HCT116 (cell line): ENCODE measurements around the gene SUSD4. TPM values are rescaled to one million over a fixed set of nuclear protein-coding genes. Genes with fewer than 3 reads are reported as not detected.

Experiments
- ATAC-seq: fragments of 200-7000 bp; cut with Tn5 transposase; 2 replicates; pipeline ENCODE4 v1.9.1; 2020; ENCODE audit warnings: mild to moderate bottlenecking, moderate library complexity
- BruUV-seq: library from RNA; stranded (reverse); fragments of 400-500 nt; replicated peaks from 2 replicates; lab custom pipeline; 2021; lab: Mats Ljungman, UMichigan
- CTCF ChIA-PET: fragments of 300-600 bp; sonication (Branson Sonifier 250); formaldehyde crosslinking; loops from one replicate; lab custom pipeline; 2021; ENCODE audit warnings: antibody characterized with exemption; lab: Charles Lee
- POLR2A ChIA-PET: fragments of 300-600, 350-600 bp; sonication (Branson Sonifier 250); formaldehyde crosslinking; loops from one replicate; lab custom pipeline; 2021; ENCODE audit warnings: antibody characterized with exemption; lab: Charles Lee
- RAD21 ChIA-PET, 2 experiments: fragments of 300-600 bp; sonication (Branson Sonifier 250); formaldehyde crosslinking; loops; one replicate each; lab custom pipeline; 2023; ENCODE audit warnings: low total read pairs in 2 of 2; ENCODE audit not compliant: uncharacterized antibody in 2 of 2, unreplicated experiment in 2 of 2, low non-redundant PET in 1 of 2; lab: Charles Lee
- DNase-seq: peaks from one replicate; pipeline ENCODE4 v3.0.0-alpha.2; 2010; ENCODE audit warnings: low read depth, low spot score
- H2AFZ ChIP-seq: fragments of 200-600 bp; shearing (Covaris generic), sonication (generic); 2 replicates; pipeline ENCODE4 v1.6.1; 2017; ENCODE audit warnings: low read depth, mixed run types, mixed read lengths, antibody characterized with exemption, low read length; ENCODE audit not compliant: poor library complexity, severe bottlenecking
- H3K27ac ChIP-seq: 2 replicates; pipeline ENCODE4 v1.5.1; 2012; ENCODE audit warnings: low read depth, low read length
- H3K27me3 ChIP-seq: fragments of 200-600 bp; sonication (generic); 2 replicates; pipeline ENCODE4 v1.6.1; 2016; ENCODE audit warnings: mixed run types, low read length, mixed read lengths; ENCODE audit not compliant: insufficient read depth
- H3K36me3 ChIP-seq, 2 experiments: fragments of 200-500 bp in 1 of 2; fragments of 200-600 bp in 1 of 2; sonication (Bioruptor generic) in 1 of 2; sonication (generic) in 1 of 2; 2 replicates each; pipeline versions ENCODE4 v1.5.1 to v1.6.1; 2014 to 2016; ENCODE audit warnings: low read length in 2 of 2, inconsistent platforms in 1 of 2, mixed read lengths in 1 of 2, mixed run types in 1 of 2; ENCODE audit not compliant: insufficient read depth in 2 of 2, control insufficient read depth in 1 of 2
- H3K4me1 ChIP-seq, 2 experiments: fragments of 200-600 bp in 1 of 2; sonication (generic) in 1 of 2; 2 replicates each; pipeline versions ENCODE4 v1.5.1 to v1.6.1; 2012 to 2017; ENCODE audit warnings: low read length in 2 of 2, inconsistent platforms in 1 of 2, mild to moderate bottlenecking in 1 of 2, mixed read lengths in 1 of 2, mixed run types in 1 of 2, moderate library complexity in 1 of 2; ENCODE audit not compliant: insufficient read depth in 2 of 2, control insufficient read depth in 1 of 2
- H3K4me2 ChIP-seq: fragments of 200-600 bp; sonication (generic); 2 replicates; pipeline ENCODE4 v1.6.1; 2017; ENCODE audit warnings: mixed run types, low read length, mixed read lengths
- H3K4me3 ChIP-seq, 2 experiments: fragments of 200-600 bp in 1 of 2; sonication (generic) in 1 of 2; replicated peaks in 1 of 2; 2 replicates each; pipeline ENCODE4 v1.5.1; 2011 to 2016; ENCODE audit warnings: low read length in 2 of 2, control low read depth in 1 of 2, low read depth in 1 of 2, mild to moderate bottlenecking in 1 of 2, mixed read lengths in 1 of 2, mixed run types in 1 of 2
- H3K79me2 ChIP-seq: fragments of 200-600 bp; sonication (generic); 2 replicates; pipeline ENCODE4 v1.6.1; 2017; ENCODE audit warnings: mild to moderate bottlenecking, mixed run types, low read length, moderate library complexity, mixed read lengths; ENCODE audit not compliant: insufficient read depth
- H3K9ac ChIP-seq: fragments of 200-600 bp; sonication (generic); 2 replicates; pipeline ENCODE4 v1.6.1; 2016; ENCODE audit warnings: low read length, mixed read lengths
- H3K9me2 ChIP-seq: fragments of 200-600 bp; sonication (generic), shearing (Covaris generic); 2 replicates; pipeline ENCODE4 v1.6.1; 2017; ENCODE audit warnings: mixed run types, mild to moderate bottlenecking, moderate library complexity; ENCODE audit not compliant: insufficient read depth
- H3K9me3 ChIP-seq, 2 experiments: fragments of 200-500 bp in 1 of 2; fragments of 200-600 bp in 1 of 2; sonication (Bioruptor generic) in 1 of 2; sonication (generic) in 1 of 2; 2 replicates each; pipeline ENCODE4 v1.6.1; 2014 to 2017; ENCODE audit warnings: low read length in 2 of 2, mixed read lengths in 2 of 2, inconsistent platforms in 1 of 2, low read depth in 1 of 2, mild to moderate bottlenecking in 1 of 2, mixed run types in 1 of 2, moderate library complexity in 1 of 2; ENCODE audit not compliant: control insufficient read depth in 1 of 2, insufficient read depth in 1 of 2
- H4K20me1 ChIP-seq: fragments of 200-600 bp; sonication (generic), shearing (Covaris generic); 2 replicates; pipeline ENCODE4 v1.6.1; 2017; ENCODE audit warnings: mixed run types, mild to moderate bottlenecking, moderate library complexity; ENCODE audit not compliant: insufficient read depth
- CEBPB ChIP-seq: IDR thresholded peaks from 2 replicates; pipeline ENCODE4 v1.6.1; 2012; ENCODE audit warnings: low read depth
- EGR1 ChIP-seq: IDR thresholded peaks from 2 replicates; pipeline ENCODE4 v1.6.1; 2012; ENCODE audit warnings: low read depth
- ELF1 ChIP-seq: IDR thresholded peaks from 2 replicates; pipeline ENCODE4 v1.6.1; 2012; ENCODE audit warnings: low read depth, borderline replicate concordance
- EZH2 ChIP-seq: fragments of 200-600 bp; sonication (generic); IDR thresholded peaks from 2 replicates; pipeline ENCODE4 v1.6.1; 2017; ENCODE audit warnings: antibody characterized with exemption, mixed run types
- JUND ChIP-seq: IDR thresholded peaks from 2 replicates; pipeline ENCODE4 v1.6.1; 2012
- POLR2A ChIP-seq: IDR thresholded peaks from 2 replicates; pipeline ENCODE4 v1.7.0; 2011; ENCODE audit warnings: borderline replicate concordance; ENCODE audit not compliant: insufficient read depth, insufficient read length; ENCODE audit errors: extremely low read depth
- POLR2AphosphoS5 ChIP-seq: IDR thresholded peaks from 2 replicates; pipeline ENCODE4 v1.6.1; 2011; ENCODE audit warnings: mild to moderate bottlenecking, low read depth, low read length, moderate library complexity
- RAD21 ChIP-seq: IDR thresholded peaks from 2 replicates; pipeline ENCODE4 v1.6.1; 2012; ENCODE audit warnings: low read depth, mild to moderate bottlenecking
- SIN3A ChIP-seq: IDR thresholded peaks from 2 replicates; pipeline ENCODE4 v1.6.1; 2012; ENCODE audit warnings: low read depth
- SRF ChIP-seq: IDR thresholded peaks from 2 replicates; pipeline ENCODE4 v1.6.1; 2012; ENCODE audit warnings: low read depth
- YY1 ChIP-seq: IDR thresholded peaks from 2 replicates; pipeline ENCODE4 v1.6.1; 2011; ENCODE audit warnings: low read length, low read depth, moderate library complexity, mild to moderate bottlenecking; ENCODE audit not compliant: insufficient replicate concordance; ENCODE audit errors: extremely low read depth
- ZFX ChIP-seq: fragments of 450-650 bp; IDR thresholded peaks from 2 replicates; pipeline ENCODE4 v1.6.1; 2017
- ZNF274 ChIP-seq: fragments of 200-500 bp; sonication (Bioruptor generic); IDR thresholded peaks from 2 replicates; pipeline ENCODE4 v1.6.1; 2014; ENCODE audit warnings: mild to moderate bottlenecking, low read depth, low read length, inconsistent platforms
- intact Hi-C: fragments of 100-400 bp; cut with micrococcal nuclease; formaldehyde crosslinking; loops from 2 replicates; pipeline ENCODE4 v1.10.0; 2022
- total RNA-seq: library from RNA; stranded (reverse); gene quantifications from one replicate; pipeline ENCODE4 v1.2.1, GENCODE V29; 2021; ENCODE audit not compliant: unreplicated experiment
- TF ChIP-seq, protein P1 (sequence below): IDR thresholded peaks from 2 replicates; pipeline ENCODE4 v1.6.1; 2011; ENCODE audit warnings: mild to moderate bottlenecking, low read length, moderate library complexity; ENCODE audit not compliant: insufficient replicate concordance; ENCODE audit errors: extremely low read depth
- TF ChIP-seq, protein P2 (sequence below): IDR thresholded peaks from 2 replicates; pipeline ENCODE4 v1.6.1; 2012

SUSD4 gene
- total RNA-seq, 1 experiment from 2014 or later: 0.59 TPM

DNA sequence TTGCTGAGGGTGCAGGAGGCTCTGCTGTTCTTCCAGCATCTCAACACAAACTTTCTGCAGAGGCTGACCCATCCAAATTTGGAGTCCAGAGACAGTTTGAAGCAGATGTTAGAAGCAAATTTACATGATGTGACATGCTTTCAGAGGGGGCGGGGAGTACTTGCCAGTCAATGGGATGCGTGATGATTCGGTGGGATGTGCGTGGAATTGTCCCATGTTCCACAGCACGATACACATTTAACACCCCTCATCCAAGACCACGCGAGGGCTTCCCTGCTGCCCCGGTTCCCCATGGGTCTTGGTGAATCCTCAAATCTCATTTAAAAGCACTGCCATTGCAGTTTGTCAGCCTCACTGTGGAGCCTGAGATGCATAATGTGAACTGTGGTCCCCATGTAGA, 142.3 kb downstream of the SUSD4 start:
- no peaks in the 10 kb centered on the region for H4K20me1 ChIP-seq
- H3K27me3 ChIP-seq: no peaks in the 10 kb centered on the region
- BruUV-seq: no TSS peak
- ATAC-seq: no peak
- ChIA-PET CTCF (no interaction called here), POLR2A (no interaction called here), RAD21 (no interaction called here)
- H3K4me1 ChIP-seq: no peaks in the 10 kb centered on the region
- TF ChIP-seq, protein P1, sequence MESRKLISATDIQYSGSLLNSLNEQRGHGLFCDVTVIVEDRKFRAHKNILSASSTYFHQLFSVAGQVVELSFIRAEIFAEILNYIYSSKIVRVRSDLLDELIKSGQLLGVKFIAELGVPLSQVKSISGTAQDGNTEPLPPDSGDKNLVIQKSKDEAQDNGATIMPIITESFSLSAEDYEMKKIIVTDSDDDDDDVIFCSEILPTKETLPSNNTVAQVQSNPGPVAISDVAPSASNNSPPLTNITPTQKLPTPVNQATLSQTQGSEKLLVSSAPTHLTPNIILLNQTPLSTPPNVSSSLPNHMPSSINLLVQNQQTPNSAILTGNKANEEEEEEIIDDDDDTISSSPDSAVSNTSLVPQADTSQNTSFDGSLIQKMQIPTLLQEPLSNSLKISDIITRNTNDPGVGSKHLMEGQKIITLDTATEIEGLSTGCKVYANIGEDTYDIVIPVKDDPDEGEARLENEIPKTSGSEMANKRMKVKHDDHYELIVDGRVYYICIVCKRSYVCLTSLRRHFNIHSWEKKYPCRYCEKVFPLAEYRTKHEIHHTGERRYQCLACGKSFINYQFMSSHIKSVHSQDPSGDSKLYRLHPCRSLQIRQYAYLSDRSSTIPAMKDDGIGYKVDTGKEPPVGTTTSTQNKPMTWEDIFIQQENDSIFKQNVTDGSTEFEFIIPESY: no peak
- no peak for TF ChIP-seq YY1
- no peak for TF ChIP-seq SIN3A
- TF ChIP-seq SRF: no peak
- no peak for TF ChIP-seq JUND
- TF ChIP-seq ZFX: no peak
- no peak for TF ChIP-seq POLR2A
- no peak for TF ChIP-seq RAD21
- TF ChIP-seq, protein P2, sequence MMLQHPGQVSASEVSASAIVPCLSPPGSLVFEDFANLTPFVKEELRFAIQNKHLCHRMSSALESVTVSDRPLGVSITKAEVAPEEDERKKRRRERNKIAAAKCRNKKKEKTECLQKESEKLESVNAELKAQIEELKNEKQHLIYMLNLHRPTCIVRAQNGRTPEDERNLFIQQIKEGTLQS: no peak
- TF ChIP-seq ELF1: no peak
- no peak for TF ChIP-seq EZH2
- no peak for TF ChIP-seq CEBPB
- no peak for TF ChIP-seq POLR2AphosphoS5
- TF ChIP-seq EGR1: no peak
- no peak for TF ChIP-seq ZNF274
- no peaks in the 10 kb centered on the region for H3K9me3 ChIP-seq
- H3K4me2 ChIP-seq: no peak overlapping the region
- no peak overlapping the region for H3K9ac ChIP-seq
- no peaks in the 10 kb centered on the region for H3K36me3 ChIP-seq
- intact Hi-C loops: no loop called here
- H3K27ac ChIP-seq: no peak overlapping the region
- no peak overlapping the region for H3K4me3 ChIP-seq
- no peaks in the 10 kb centered on the region for H3K79me2 ChIP-seq
- no peak overlapping the region for H2AFZ ChIP-seq
- no peak for DNase-seq
- no peaks in the 10 kb centered on the region for H3K9me2 ChIP-seq
